Liver (tissue), 9 donors: ENCODE results near the gene EFHD2. TPM values are rescaled to one million over a fixed set of nuclear protein-coding genes. Genes with fewer than 3 reads are reported as not detected.
"Not testable (repeated sequence)": the region's sequence is repeated elsewhere in the genome, so short reads cannot be mapped to it uniquely, and the experiment has no call there.

ENCODE experiments used
- DNase-seq: peaks from one replicate; pipeline ENCODE4 v3.0.0-alpha.2; 2017; ENCODE audit warnings: low spot score
- H3K27ac ChIP-seq, 2 donors: one replicate each; pipeline ENCODE4 v1.7.0; 2013; ENCODE audit warnings: inconsistent platforms in 2 of 2, low read length in 2 of 2, control low read depth in 1 of 2, low read depth in 1 of 2, mild to moderate bottlenecking in 1 of 2
- H3K27me3 ChIP-seq, 4 donors: one replicate each; pipeline versions ENCODE4 v1.6.1 to v1.7.0; 2013; ENCODE audit warnings: low read length in 3 of 4, inconsistent platforms in 1 of 4, mild to moderate bottlenecking in 1 of 4, moderate library complexity in 1 of 4; ENCODE audit not compliant: control insufficient read depth in 4 of 4, insufficient read depth in 4 of 4
- H3K36me3 ChIP-seq, 4 donors: one replicate each; pipeline versions ENCODE4 v1.6.1 to v1.7.0; 2013; ENCODE audit warnings: low read length in 3 of 4, mild to moderate bottlenecking in 3 of 4, low read depth in 1 of 4, moderate library complexity in 1 of 4; ENCODE audit not compliant: control insufficient read depth in 4 of 4, insufficient read depth in 3 of 4
- H3K4me1 ChIP-seq, 4 donors: one replicate each; pipeline versions ENCODE4 v1.6.1 to v1.7.0; 2013; ENCODE audit warnings: low read length in 3 of 4, mild to moderate bottlenecking in 3 of 4, moderate library complexity in 1 of 4; ENCODE audit not compliant: control insufficient read depth in 4 of 4, insufficient read depth in 4 of 4
- H3K4me3 ChIP-seq, 3 donors: one replicate each; pipeline versions ENCODE4 v1.6.1 to v1.7.0; 2013; ENCODE audit warnings: low read length in 3 of 3, control low read depth in 1 of 3, low read depth in 1 of 3, mild to moderate bottlenecking in 1 of 3
- H3K9ac ChIP-seq, 2 donors: one replicate each; pipeline ENCODE4 v1.7.0; 2013; ENCODE audit warnings: low read length in 2 of 2, mild to moderate bottlenecking in 2 of 2, moderate library complexity in 2 of 2, control low read depth in 1 of 2, low read depth in 1 of 2
- H3K9me3 ChIP-seq, 4 donors: one replicate each; pipeline versions ENCODE4 v1.6.1 to v1.7.0; 2013; ENCODE audit warnings: low read length in 3 of 4; ENCODE audit not compliant: control insufficient read depth in 4 of 4
- EGR1 ChIP-seq, 2 donors: IDR thresholded peaks; 2 replicates each; pipeline ENCODE4 v1.6.1; 2016 to 2018; ENCODE audit warnings: antibody characterized with exemption in 2 of 2, low read depth in 2 of 2
- FOXA1 ChIP-seq: IDR thresholded peaks from 2 replicates; pipeline ENCODE4 v1.6.1; 2016; ENCODE audit warnings: antibody characterized with exemption
- FOXA2 ChIP-seq: IDR thresholded peaks from 2 replicates; pipeline ENCODE4 v1.6.1; 2016; ENCODE audit warnings: antibody characterized with exemption
- HNF4A ChIP-seq, 2 donors: conservative IDR thresholded peaks; 2 replicates each; pipeline ENCODE4 v1.6.1; 2016; ENCODE audit warnings: antibody characterized with exemption in 2 of 2, mild to moderate bottlenecking in 2 of 2
- HNF4G ChIP-seq: IDR thresholded peaks from 2 replicates; pipeline ENCODE4 v1.6.1; 2016; ENCODE audit warnings: antibody characterized with exemption
- JUND ChIP-seq, 2 donors: IDR thresholded peaks; 2 replicates each; pipeline ENCODE4 v1.6.1; 2016; ENCODE audit warnings: antibody characterized with exemption in 2 of 2
- NR2F2 ChIP-seq: IDR thresholded peaks from 2 replicates; pipeline ENCODE4 v1.6.1; 2016; ENCODE audit warnings: antibody characterized with exemption
- RAD21 ChIP-seq, 2 donors: IDR thresholded peaks; 2 replicates each; pipeline ENCODE4 v1.6.1; 2016; ENCODE audit warnings: antibody characterized with exemption in 2 of 2, mild to moderate bottlenecking in 2 of 2
- RXRA ChIP-seq, 2 donors: IDR thresholded peaks; 2 replicates each; pipeline ENCODE4 v1.6.1; 2017 to 2018; ENCODE audit warnings: antibody characterized with exemption in 2 of 2, mild to moderate bottlenecking in 1 of 2
- SP1 ChIP-seq: IDR thresholded peaks from 2 replicates; pipeline ENCODE4 v1.6.1; 2018; ENCODE audit warnings: antibody characterized with exemption, mild to moderate bottlenecking
- TAF1 ChIP-seq: conservative IDR thresholded peaks from 2 replicates; pipeline ENCODE4 v1.6.1; 2016; ENCODE audit warnings: antibody characterized with exemption, mild to moderate bottlenecking
- YY1 ChIP-seq: IDR thresholded peaks from 2 replicates; pipeline ENCODE4 v1.6.1; 2016; ENCODE audit warnings: antibody characterized with exemption, mild to moderate bottlenecking
- WGBS: extraction: QIAGEN DNeasy Blood & Tissue Kit; methylation state at CpG from one replicate; pipeline ENCODE4 v1.1.7; 2013; 5-methylcytosine and 5-hydroxymethylcytosine counted together
- polyA plus RNA-seq, 2 donors: library from polyadenylated mRNA; stranded (reverse) in 1 of 2; unstranded in 1 of 2; fragments of 200-250 nt in 1 of 2; fragments of >200 nt in 1 of 2; fragmentation: Nextera tagmentation in 1 of 2; extraction: Ambion mirVana in 1 of 2; gene quantifications; one replicate each; pipeline versions ENCODE4 v1.2.1 to v1.2.3, GENCODE V29; 2013 to 2015
- total RNA-seq, 2 donors: library from RNA; depleted of rRNA; stranded (reverse); fragments of >200 nt; gene quantifications; one replicate each; pipeline ENCODE4 v1.2.3, GENCODE V29; 2014
- TF ChIP-seq, protein P1 (sequence below): IDR thresholded peaks from 2 replicates; pipeline ENCODE4 v1.6.1; 2016; ENCODE audit warnings: antibody characterized with exemption
- TF ChIP-seq, protein P2 (sequence below): IDR thresholded peaks from 2 replicates; pipeline ENCODE4 v1.6.1; 2016; ENCODE audit warnings: antibody characterized with exemption, mild to moderate bottlenecking
- TF ChIP-seq, protein P3 (sequence below): IDR thresholded peaks from 2 replicates; pipeline ENCODE4 v1.6.1; 2016; ENCODE audit warnings: antibody characterized with exemption
- donor health status: healthy.
- donor health status: healthy.
- donor health status: healthy.
- donor health status: healthy.
- donor health status: healthy.

Gene EFHD2
- total and polyA plus RNA-seq, 4 donors = 7.4 to 23.0 (median 11.7) TPM

DNA sequence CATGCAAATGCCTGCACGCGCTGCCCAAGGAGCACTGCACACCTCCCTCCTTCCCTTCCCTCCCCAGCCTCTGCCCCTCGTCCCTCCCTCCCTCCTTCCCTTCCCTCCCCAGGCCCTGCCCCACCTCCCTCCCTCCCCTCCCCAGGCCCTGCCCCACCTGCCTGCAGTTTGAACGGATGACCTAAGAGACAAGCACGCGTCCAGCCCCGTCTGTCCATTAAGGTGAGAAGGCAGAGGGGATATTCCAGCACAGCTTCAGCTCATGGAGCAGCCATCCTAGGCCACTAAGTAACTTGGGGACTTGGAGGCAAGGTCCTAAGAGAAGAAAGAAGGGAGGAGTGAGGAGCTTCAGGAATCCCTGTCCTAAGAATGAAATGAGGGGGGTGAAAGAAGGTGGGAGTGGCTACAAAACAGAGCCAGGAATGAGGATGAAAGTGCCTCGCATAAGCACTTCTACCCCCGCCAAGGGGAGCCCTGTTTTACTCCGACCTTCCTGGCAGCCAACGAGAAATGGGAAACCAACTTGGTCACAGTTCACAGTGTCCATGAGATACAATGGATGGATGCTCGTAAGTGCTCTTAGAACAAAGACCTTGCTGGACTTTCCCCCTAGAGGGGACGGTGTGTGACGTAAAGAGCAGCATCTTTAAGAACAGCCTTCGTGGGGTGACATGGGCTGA lies 21.3 kb upstream of the EFHD2 start:
- TF ChIP-seq HNF4G = no peak
- no peak for TF ChIP-seq SP1
- TF ChIP-seq, protein P1, sequence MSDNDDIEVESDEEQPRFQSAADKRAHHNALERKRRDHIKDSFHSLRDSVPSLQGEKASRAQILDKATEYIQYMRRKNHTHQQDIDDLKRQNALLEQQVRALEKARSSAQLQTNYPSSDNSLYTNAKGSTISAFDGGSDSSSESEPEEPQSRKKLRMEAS = no peak
- TF ChIP-seq RAD21 (IDR thresholded peaks at IDR 0.05) = no peak
- no peak for TF ChIP-seq FOXA1
- no peak for TF ChIP-seq HNF4A (conservative IDR thresholded peaks at IDR 0.05)
- TF ChIP-seq NR2F2 = no peak
- no peak for TF ChIP-seq FOXA2
- TF ChIP-seq, protein P2, sequence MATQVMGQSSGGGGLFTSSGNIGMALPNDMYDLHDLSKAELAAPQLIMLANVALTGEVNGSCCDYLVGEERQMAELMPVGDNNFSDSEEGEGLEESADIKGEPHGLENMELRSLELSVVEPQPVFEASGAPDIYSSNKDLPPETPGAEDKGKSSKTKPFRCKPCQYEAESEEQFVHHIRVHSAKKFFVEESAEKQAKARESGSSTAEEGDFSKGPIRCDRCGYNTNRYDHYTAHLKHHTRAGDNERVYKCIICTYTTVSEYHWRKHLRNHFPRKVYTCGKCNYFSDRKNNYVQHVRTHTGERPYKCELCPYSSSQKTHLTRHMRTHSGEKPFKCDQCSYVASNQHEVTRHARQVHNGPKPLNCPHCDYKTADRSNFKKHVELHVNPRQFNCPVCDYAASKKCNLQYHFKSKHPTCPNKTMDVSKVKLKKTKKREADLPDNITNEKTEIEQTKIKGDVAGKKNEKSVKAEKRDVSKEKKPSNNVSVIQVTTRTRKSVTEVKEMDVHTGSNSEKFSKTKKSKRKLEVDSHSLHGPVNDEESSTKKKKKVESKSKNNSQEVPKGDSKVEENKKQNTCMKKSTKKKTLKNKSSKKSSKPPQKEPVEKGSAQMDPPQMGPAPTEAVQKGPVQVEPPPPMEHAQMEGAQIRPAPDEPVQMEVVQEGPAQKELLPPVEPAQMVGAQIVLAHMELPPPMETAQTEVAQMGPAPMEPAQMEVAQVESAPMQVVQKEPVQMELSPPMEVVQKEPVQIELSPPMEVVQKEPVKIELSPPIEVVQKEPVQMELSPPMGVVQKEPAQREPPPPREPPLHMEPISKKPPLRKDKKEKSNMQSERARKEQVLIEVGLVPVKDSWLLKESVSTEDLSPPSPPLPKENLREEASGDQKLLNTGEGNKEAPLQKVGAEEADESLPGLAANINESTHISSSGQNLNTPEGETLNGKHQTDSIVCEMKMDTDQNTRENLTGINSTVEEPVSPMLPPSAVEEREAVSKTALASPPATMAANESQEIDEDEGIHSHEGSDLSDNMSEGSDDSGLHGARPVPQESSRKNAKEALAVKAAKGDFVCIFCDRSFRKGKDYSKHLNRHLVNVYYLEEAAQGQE = no peak
- no peak for TF ChIP-seq EGR1 (IDR thresholded peaks at IDR 0.05; ENCODE audit: low read depth in 2 of 2)
- WGBS = 79% methylated on average over 15 of the region's 15 CpGs
- H3K27me3 ChIP-seq = no peaks in the 10 kb centered on the region
- no peaks in the 10 kb centered on the region for H3K36me3 ChIP-seq
- H3K27ac ChIP-seq = no peak overlapping the region
- no peak for DNase-seq
- no peak overlapping the region for H3K9ac ChIP-seq
- H3K9me3 ChIP-seq = no peaks in the 10 kb centered on the region
- peaks cover 0 to 4% (median under 1%) of the 10 kb centered on the region in 4 donors for H3K4me1 ChIP-seq
- H3K4me3 ChIP-seq = no peak overlapping the region

DNA sequence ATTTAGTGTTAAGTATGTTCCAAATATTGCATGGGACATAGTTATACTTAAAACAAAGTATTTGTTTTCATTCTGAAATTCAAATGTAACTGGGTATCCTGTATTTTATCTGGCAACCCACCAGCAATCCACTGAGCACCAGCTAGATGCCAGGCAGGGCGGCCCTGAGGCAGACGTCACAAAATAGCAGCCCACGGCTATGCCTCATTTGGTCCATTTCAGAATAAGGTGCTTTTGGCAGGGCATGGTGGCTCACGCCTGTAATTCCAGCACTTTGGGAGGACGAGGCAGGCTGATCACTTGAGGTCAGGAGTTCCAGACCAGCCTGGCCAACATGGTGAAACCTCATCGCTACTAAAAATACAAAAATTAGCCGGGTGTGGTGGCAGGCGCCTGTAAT lies 19.9 kb upstream of the EFHD2 start:
- H3K27me3 ChIP-seq, H3K4me3 ChIP-seq, H3K9me3 ChIP-seq, H3K36me3 ChIP-seq, H3K9ac ChIP-seq, H3K27ac ChIP-seq, DNase-seq: not testable (repeated sequence)
- WGBS = 96% methylated on average over 8 of the region's 8 CpGs
- peaks cover 0 to 10% (median 8%) of the 10 kb centered on the region in 4 donors for H3K4me1 ChIP-seq

DNA sequence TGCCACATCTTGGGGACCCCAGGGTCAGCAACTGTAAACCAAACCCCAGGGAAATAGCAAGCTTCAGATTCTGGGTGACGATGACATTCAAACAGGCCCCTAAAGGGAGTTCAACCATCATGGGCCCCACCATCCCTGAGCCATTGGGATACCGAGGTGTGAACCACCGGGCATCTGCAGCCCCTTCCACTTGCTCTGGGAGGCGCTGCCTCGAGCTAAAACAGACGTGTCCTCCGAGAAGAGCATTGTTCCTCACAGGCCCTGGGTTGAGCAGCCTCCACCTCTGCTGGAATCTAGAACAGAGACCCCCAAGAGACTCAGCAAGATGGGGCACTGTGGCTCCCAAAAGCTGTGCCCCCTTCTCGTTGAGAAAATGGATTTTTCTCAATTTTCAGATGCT lies 19.0 kb upstream of the EFHD2 start:
- DNase-seq = no peak
- H3K9me3 ChIP-seq = no peaks in the 10 kb centered on the region
- peaks cover 0 to 10% (median 8%) of the 10 kb centered on the region in 4 donors for H3K4me1 ChIP-seq
- no peaks in the 10 kb centered on the region for H3K27me3 ChIP-seq
- no peak overlapping the region for H3K27ac ChIP-seq
- WGBS = 94% methylated on average over 8 of the region's 8 CpGs
- no peak overlapping the region for H3K9ac ChIP-seq
- H3K4me3 ChIP-seq = no peak overlapping the region
- no peaks in the 10 kb centered on the region for H3K36me3 ChIP-seq
- no peak for TF ChIP-seq RXRA (IDR thresholded peaks at IDR 0.05)
- TF ChIP-seq, protein P1 = no peak
- TF ChIP-seq, protein P3, sequence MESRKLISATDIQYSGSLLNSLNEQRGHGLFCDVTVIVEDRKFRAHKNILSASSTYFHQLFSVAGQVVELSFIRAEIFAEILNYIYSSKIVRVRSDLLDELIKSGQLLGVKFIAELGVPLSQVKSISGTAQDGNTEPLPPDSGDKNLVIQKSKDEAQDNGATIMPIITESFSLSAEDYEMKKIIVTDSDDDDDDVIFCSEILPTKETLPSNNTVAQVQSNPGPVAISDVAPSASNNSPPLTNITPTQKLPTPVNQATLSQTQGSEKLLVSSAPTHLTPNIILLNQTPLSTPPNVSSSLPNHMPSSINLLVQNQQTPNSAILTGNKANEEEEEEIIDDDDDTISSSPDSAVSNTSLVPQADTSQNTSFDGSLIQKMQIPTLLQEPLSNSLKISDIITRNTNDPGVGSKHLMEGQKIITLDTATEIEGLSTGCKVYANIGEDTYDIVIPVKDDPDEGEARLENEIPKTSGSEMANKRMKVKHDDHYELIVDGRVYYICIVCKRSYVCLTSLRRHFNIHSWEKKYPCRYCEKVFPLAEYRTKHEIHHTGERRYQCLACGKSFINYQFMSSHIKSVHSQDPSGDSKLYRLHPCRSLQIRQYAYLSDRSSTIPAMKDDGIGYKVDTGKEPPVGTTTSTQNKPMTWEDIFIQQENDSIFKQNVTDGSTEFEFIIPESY = no peak
- TF ChIP-seq HNF4A (conservative IDR thresholded peaks at IDR 0.05) = no peak
- TF ChIP-seq, protein P2 = no peak
- no peak for TF ChIP-seq RAD21 (IDR thresholded peaks at IDR 0.05)
- no peak for TF ChIP-seq EGR1 (IDR thresholded peaks at IDR 0.05; ENCODE audit: low read depth in 2 of 2)
- TF ChIP-seq FOXA2 = no peak
- TF ChIP-seq FOXA1 = no peak
- TF ChIP-seq JUND (IDR thresholded peaks at IDR 0.05) = no peak
- TF ChIP-seq NR2F2 = no peak
- no peak for TF ChIP-seq YY1
- TF ChIP-seq SP1 = no peak
- TF ChIP-seq TAF1 = no peak
